Stomach (tissue), 4 donors: ENCODE data around the gene EFCAB14.

ENCODE experiments used
- CTCF ChIP-seq, 7 experiments: fragments of 450-650 bp in 4 of 7; fragments of 200-600 bp in 3 of 7; sonication (generic) in 3 of 7; IDR thresholded peaks; one replicate each; pipeline ENCODE4 v1.5.1; 2016 to 2019; ENCODE audit warnings: antibody characterized with exemption in 7 of 7, control low read depth in 2 of 7, mild to moderate bottlenecking in 1 of 7
- EP300 ChIP-seq: sonication (generic); formaldehyde crosslinking; IDR thresholded peaks from one replicate; pipeline ENCODE4 v1.6.1; 2017; ENCODE audit warnings: antibody characterized with exemption
- POLR2A ChIP-seq, 4 donors: fragments of 450-650 bp; IDR thresholded peaks; one replicate each; pipeline ENCODE4 v1.6.1; 2016; ENCODE audit warnings: antibody characterized with exemption in 4 of 4, control low read depth in 2 of 4, mild to moderate bottlenecking in 1 of 4, moderate library complexity in 1 of 4
- POLR2AphosphoS5 ChIP-seq, 3 donors: sonication (generic); formaldehyde crosslinking; IDR thresholded peaks; one replicate each; pipeline ENCODE4 v1.6.1; 2016; ENCODE audit warnings: antibody characterized with exemption in 3 of 3

GRCh38 chr1:46721686-46722205 is 2.8 kb upstream of the EFCAB14 start:
- TF ChIP-seq CTCF (IDR thresholded peaks at IDR 0.05) = no peak
- no peak for TF ChIP-seq POLR2AphosphoS5 (IDR thresholded peaks at IDR 0.05)
- no peak for TF ChIP-seq EP300
- TF ChIP-seq POLR2A (IDR thresholded peaks at IDR 0.05) = no peak
